Stimulated activated CD8-positive, alpha-beta memory T cell treated with anti-CD3 and anti-CD28 coated beads, Interleukin-7, amount 100 ng/mL, for 1 hour (primary cell): ENCODE data around the gene IPO9.
"Not testable (repeated sequence)": the region's sequence is repeated elsewhere in the genome, so short reads cannot be mapped to it uniquely, and the experiment has no call there.

Source experiments
- DNase-seq, 2 donors: peaks; one replicate each; pipeline ENCODE4 v3.0.0-alpha.2; 2020; ENCODE audit warnings: low read depth in 2 of 2

The IPO9 gene

GRCh38 chr1:201848230-201848629 lies 19.3 kb downstream of the IPO9 start:
- no peak for DNase-seq

DNA sequence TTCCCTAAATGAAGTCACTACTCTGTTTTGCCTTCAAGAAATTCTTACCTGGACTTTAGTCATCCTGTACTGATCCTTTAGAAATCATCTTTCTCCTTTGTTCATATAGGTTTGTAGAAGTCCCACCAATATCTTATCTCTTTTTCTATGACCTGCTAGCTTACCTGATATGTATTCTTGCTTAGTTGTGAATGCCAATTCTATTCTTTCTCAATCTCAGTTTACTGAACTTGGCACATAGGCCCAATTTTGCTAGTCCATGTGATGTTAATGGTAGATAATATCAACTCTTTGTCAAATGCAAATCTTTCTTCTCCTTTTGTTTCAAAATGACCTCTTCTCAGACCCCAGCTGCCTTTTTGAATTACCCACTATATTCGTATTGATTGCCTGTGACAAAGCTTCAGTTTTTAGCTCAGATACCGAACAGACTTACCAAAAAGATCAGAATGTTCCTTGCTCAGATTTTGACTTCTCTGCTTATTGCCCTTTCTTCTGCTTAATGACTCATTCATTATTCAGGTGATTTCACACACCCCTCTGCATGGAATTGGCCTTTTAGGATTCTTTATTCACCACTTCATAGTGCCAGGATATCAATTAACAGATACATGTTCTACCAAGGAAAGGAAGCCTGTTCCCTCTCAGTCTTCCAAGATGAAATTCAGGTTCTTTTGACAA lies 20.6 kb downstream of the IPO9 start:
- DNase-seq: no peak

GRCh38 chr1:201850053-201850397 lies 21.1 kb downstream of the IPO9 start:
- no peak for DNase-seq

DNA sequence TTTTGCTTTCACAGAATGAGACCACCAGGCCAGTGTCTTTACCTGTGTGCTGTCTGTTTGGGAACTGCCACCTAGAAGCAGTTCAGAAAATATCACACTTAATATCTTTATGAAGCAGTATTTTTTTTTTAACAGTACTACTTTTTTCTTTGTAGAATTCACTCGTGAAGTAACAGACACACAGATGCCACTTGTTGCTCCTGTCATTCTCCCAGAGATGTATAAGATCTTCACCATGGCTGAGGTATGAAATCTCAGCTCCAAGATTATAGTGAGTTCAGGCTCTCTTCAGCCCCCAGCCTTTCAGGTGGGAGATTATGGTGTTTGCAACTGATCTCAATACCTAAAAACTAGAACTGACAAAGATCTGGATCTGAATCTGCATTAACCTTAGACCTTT lies 23.0 kb downstream of the IPO9 start:
- no peak for DNase-seq

DNA sequence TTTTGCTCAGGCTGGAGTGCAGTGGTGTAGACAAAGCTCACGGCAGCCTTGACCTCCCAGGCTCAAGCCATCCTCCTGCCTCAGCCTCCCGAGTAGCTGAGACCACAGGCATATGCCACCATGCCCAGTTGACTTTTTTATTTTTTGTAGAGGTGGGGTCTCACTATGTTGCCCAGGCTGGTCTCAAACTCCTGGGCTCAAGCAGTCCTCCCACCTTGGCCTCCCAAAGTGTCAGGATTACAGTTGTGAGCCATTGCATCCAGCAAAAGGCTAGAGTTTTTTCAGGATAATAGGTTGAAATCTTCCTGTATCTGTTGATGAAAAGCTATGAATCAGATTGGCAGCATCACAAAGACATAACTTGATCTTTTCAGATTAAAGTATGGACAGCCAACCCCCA lies 27.8 kb downstream of the IPO9 start:
- DNase-seq: not testable (repeated sequence)

GRCh38 chr1:201859424-201859823 lies 30.5 kb downstream of the IPO9 start:
- no peak for DNase-seq

- no peak for DNase-seq
These were observed 32.5 kb downstream of the IPO9 start for GRCh38 chr1:201861448-201861847.

- DNase-seq: no peak
These were observed 41.4 kb downstream of the IPO9 start for GRCh38 chr1:201870397-201870796.

DNA sequence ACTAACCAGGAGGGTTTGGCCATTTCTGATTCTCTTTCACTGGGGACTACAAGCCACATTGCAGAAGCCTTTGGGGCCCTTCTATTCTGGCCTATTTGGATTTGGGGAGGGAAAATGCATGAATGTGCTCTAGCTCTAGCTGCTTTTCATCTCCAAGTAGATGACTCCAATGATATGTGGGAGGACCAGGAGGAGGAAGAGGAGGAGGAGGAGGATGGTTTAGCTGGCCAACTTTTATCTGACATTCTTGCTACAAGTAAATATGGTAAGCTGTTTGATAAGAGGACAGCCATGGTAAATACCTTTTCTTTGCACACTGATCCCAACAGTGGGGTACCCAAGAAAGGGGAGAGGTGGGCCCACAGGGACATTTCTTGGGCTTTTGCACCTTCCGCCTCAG lies 45.7 kb downstream of the IPO9 start:
- no peak for DNase-seq

DNA sequence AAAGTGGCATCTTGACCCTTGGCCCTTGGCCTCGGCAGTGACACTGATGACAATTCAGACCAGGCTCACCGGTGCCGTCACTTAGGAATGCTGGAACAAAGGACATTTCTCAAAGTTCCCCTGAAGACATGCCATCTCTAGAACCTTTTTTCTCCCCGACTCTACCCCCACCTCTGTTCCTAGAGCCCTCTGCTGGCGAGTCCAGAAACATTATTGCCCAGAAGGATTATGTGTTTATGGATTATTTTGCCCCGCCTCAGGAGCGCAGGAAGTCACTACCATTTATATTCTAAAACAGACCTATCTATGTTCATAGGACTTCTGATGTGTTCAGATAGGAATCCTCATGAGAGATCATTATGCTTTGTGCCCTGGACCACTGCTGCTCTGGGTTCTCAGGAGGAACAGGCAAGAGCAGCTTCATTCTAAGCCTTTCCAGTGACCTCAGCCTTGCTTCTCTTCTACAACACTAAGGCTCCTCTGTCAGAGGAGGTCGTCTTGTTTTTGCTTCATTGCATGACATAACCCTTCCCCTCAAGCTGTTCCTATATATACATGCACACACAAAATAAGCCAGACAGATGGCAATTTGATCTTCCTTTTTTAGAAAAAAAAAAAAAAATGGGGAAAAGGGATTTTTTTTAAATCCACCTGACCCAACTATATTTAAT lies 47.3 kb downstream of the IPO9 start:
- DNase-seq: no peak

DNA sequence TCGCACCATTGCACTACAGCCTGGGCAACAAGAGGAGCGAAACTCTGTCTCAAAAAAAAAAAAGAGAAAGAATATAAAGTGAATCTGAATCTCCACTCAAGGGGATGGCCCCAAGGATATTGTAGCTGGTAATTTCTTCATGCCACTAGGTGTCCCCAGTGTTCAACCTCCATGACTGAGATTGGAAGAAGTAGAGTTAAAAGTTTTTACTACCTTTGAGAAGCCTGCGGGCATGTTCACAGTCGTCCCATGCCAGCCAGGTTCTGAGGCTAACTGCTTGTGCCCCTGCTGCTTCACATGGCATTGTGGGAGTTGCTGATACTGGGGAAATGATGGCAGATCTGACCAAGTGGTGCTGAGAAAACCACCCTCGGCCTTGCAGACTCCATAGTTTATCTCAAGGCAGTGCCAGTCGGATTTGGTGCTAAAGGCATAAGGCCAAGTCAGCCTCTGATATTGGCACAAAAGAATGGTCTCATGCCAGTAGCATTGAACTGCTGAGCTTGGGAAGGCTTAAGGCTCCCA lies 49.0 kb downstream of the IPO9 start:
- DNase-seq: no peak

GRCh38 chr1:201880928-201881571 lies 52.1 kb downstream of the IPO9 start:
- no peak for DNase-seq

DNA sequence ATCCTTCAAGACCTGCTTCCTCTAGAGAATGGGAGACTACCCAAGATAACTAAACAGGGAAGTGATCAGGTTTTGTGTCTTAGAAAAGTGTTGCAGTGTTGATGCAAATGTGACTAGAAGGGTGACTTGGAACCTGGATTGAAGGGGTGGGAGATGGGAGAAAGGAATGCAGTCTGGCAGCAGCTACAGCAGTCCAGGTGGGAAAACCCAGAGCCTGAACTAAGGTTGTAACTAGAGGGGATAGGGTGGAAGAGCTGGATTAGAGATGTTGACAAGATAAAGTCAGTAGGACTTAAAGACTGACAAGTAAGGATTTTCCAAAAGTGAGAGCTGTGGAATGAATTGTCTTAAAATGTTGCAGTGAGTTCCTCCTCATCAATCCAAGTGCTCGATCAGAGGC lies 52.7 kb downstream of the IPO9 start:
- DNase-seq: no peak

- DNase-seq: no peak
These were observed 53.7 kb downstream of the IPO9 start for GRCh38 chr1:201882665-201883132.

DNA sequence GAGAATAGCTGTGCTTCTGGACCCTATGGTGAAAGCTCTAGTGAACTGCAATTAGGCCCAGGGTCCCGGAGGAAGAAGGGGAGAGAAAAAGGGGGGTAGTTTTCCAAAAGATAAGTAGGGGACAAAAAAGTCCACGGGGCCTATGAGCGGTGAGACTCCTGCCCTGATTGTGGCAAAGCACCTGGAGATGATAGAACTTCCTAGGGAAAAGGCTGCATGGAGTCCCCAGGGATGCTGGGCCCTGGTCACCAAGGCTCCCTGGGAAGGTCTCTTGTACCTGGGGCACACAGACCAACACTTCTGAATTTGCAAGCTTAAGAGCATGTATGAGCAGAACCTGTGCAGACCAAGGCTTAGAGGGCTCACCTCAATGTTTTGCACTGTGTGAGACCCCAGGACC lies 54.3 kb downstream of the IPO9 start:
- no peak for DNase-seq

GRCh38 chr1:201883786-201884185 lies 54.8 kb downstream of the IPO9 start:
- DNase-seq: no peak

DNA sequence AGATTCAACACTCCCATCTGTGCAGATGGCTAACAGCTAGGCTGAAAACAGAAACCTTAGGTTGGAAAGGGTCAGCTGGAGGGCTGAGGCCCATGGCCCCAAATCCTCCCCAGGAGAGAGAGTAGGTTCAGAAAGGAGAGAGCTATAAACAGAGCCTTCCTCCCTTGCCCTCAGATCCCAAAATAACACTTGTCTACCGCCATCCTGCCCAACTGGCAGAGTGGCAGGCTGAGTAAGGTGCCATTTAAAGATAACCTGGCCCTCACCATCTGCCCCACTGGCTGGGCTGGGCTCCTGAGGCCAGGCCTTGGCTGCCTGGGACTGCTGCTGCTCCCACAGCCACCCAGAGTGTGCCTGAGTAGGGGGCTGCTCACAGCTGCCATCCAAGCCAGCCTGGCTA lies 55.5 kb downstream of the IPO9 start:
- DNase-seq: no peak

GRCh38 chr1:201885531-201886075 lies 56.6 kb downstream of the IPO9 start:
- DNase-seq: no peak

- no peak for DNase-seq
These were observed 57.3 kb downstream of the IPO9 start for GRCh38 chr1:201886103-201886885.

GRCh38 chr1:201887116-201887866 lies 58.3 kb downstream of the IPO9 start:
- DNase-seq: no peak
